ENCODE results near the gene TMEM117.
"Not testable (repeated sequence)": the region's sequence is repeated elsewhere in the genome, so short reads cannot be mapped to it uniquely, and the experiment has no call there.

TMEM117 gene

DNA sequence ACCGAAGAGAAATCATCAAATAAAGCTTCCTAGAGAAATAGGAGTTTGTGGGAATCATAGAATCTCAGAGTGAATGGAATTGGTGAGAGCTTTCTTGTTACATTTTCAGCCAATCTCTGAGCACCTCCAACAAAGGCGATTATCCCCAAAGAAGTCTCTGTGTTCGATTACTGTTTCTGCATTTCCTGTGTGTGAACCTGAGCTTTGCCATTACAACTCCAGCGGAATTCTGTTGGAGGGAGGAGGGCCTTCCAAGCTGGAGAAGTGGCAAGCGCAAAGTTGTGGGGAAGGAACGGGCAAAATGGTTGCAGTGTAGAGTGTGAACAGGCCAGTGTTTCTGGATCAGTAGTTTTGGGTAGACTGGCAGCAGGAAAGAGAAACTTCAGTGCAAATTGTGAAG is 23.1 kb downstream of the TMEM117 start:
- TF ChIP-seq, protein P1, sequence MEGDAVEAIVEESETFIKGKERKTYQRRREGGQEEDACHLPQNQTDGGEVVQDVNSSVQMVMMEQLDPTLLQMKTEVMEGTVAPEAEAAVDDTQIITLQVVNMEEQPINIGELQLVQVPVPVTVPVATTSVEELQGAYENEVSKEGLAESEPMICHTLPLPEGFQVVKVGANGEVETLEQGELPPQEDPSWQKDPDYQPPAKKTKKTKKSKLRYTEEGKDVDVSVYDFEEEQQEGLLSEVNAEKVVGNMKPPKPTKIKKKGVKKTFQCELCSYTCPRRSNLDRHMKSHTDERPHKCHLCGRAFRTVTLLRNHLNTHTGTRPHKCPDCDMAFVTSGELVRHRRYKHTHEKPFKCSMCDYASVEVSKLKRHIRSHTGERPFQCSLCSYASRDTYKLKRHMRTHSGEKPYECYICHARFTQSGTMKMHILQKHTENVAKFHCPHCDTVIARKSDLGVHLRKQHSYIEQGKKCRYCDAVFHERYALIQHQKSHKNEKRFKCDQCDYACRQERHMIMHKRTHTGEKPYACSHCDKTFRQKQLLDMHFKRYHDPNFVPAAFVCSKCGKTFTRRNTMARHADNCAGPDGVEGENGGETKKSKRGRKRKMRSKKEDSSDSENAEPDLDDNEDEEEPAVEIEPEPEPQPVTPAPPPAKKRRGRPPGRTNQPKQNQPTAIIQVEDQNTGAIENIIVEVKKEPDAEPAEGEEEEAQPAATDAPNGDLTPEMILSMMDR (IDR thresholded peaks at IDR 0.05; ENCODE audit: low read depth, low read length), result no peak
- H3K4me3 ChIP-seq (ENCODE audit: low read depth, low read length), result no peak overlapping the region

DNA sequence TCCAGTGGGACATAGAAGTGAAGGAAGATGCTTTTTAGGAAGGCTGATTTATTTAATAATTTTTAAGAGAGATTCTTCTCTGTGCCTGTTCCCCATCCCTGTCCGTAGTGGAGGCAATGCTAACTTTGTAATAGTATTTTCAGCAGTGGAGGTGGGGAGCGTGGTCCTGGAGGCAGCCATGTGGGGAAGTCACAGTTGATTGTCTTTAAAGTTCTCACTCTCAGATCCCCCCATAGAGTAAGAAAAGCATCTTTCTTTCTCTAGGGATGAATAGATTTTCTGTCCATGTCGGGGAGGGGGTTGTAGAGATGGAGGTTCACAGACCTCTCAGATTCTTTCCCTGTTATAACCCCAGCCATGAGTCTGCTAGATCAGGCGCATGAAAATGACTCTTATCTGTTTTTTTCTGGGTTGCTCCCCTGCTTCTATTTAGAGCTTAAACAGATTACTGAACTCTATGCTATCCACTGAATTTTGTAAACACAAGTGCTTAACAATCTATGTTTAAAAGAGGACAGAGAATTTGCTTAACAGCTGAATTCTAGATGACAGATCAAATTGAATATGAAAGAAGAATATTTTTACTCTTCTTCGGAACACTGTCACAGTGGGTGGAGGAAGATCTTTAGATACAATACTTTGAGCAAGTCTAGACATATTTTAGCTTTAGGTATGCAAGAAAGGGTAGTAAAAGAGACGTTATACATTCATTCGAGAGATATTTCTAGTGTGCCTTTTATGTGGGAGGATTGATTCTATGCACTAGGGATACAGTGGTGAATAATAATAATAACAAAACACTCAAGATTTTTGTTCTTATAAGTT is 25.3 kb downstream of the TMEM117 start:
- TF ChIP-seq, protein P1 (IDR thresholded peaks at IDR 0.05; ENCODE audit: low read depth, low read length), result no peak
- no peak overlapping the region for H3K4me3 ChIP-seq (ENCODE audit: low read depth, low read length)

DNA sequence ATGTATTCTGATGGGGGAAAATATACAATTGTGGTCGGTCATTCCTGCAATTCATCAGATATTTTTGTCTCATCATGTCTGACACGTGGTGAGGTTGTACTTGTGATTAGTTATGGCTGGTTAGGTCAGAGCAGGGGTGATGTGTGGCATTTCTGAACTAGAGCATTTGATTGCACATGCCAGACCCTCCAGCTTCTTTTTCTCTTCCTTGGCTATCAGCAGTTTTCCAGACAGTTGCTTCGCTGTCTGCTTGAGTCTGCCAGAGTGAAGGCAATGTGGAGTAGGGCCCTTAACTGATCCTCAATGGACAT is 25.9 kb downstream of the TMEM117 start:
- H3K4me3 ChIP-seq (ENCODE audit: low read depth, low read length), result no peak overlapping the region
- TF ChIP-seq, protein P1 (IDR thresholded peaks at IDR 0.05; ENCODE audit: low read depth, low read length), result no peak

DNA sequence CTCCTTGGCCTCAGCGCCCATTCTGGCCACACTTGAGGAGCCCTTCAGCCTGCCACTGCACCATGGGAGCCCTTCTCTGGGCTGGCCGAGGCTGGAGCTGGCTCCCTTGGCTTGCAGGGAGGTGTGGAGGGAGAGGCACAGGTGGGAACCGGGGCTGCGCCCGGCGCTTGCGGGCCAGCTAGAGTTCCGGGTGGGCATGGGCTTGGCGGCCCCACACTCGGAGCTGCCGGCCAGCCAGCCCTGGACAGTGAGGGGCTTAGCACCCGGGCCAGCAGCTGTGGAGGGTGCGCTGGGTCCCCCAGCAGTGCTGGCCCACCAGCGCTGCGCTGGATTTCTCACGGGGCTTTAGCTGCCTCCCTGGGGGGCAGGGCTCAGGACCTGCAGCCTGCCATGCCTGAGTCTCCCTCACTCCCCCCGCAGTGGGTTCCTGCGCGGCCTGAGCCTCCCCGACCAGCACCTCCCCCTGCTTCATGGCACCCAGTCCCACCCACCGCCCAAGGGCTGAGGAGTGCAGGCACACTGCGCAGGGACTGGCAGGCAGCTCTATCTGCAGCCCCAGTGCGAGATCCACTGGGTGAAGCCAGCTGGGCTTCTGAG is 28.0 kb downstream of the TMEM117 start:
- no peak overlapping the region for H3K4me3 ChIP-seq (ENCODE audit: low read depth, low read length)
- TF ChIP-seq, protein P1 (IDR thresholded peaks at IDR 0.05; ENCODE audit: low read depth, low read length), result no peak

DNA sequence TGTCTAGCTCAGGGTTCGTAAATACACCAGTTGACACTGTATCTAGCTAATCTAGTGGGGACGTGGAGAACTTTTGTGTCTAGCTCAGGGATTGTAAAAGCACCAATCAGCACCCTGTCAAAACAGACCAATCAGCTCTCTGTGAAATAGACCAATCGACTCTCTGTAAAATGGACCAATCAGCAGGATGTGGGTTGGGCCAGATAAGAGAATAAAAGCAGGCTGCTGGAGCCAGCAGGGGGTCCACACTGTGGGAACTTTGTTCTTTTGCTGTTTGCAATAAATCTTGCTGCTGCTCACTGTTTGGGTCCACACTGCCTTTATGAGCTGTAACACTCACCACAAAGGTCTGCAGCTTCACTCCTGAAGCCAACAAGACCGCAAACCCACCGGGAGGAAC is 28.7 kb downstream of the TMEM117 start:
- not testable (repeated sequence) for H3K4me3 ChIP-seq (ENCODE audit: low read depth, low read length)

DNA sequence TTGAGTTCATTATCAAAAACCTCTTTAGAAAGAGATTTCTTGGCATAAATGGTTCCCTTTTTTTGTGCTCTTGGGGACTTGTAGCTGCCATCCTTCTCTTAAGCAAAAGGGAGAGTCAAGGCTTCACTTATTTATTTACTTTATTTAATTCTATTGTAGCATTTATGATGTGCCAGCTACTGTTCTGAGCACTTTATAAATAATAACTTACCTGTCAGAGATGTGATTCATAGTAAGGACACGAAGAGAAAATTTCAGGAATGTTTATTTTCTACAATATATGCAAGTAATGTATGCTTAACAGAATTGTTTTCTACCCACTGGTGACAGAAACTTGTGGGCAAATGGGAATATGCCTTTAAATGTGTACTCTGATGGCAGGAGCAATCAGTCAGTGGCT is 33.3 kb downstream of the TMEM117 start:
- TF ChIP-seq, protein P1 (IDR thresholded peaks at IDR 0.05; ENCODE audit: low read depth, low read length), result no peak
- H3K4me3 ChIP-seq (ENCODE audit: low read depth, low read length), result no peak overlapping the region

DNA sequence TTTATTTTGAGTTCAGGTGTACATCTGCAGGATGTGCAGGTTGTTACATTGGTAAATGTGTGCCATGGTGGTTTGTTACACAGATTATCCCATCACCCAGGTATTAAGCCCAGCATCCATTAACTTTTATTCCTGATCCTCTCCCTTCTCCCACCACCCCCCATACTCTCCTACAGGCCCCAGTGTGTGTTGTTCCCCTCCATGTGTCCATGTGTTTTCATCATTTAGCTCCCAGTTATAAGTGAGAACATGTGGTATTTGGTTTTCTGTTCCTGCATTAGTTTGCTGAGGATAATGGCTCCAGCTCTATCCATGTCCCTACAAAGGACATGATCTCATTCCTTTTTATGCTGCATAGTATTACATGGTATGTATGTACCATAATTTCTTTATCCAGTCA is 33.9 kb downstream of the TMEM117 start:
- not testable (repeated sequence) for H3K4me3 ChIP-seq (ENCODE audit: low read depth, low read length)

DNA sequence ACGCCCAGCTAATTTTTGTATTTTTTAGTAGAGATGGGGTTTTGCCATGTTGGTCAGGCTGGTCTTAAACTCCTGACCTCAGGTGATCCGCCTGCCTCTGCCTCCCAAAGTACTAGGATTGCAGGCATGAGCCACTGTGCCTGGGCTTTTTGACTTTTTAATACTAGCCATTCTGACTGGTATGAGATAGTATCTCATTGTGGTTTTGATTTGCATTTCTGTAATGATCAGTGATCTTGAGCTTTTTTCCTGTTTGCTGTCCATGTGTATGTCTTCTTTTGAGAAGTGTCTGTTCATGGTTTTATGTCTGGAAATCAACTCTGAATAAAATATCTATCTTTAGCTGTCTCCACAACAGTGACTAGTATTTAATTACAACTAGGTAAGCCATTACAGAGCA is 35.4 kb downstream of the TMEM117 start:
- not testable (repeated sequence) for H3K4me3 ChIP-seq (ENCODE audit: low read depth, low read length)

DNA sequence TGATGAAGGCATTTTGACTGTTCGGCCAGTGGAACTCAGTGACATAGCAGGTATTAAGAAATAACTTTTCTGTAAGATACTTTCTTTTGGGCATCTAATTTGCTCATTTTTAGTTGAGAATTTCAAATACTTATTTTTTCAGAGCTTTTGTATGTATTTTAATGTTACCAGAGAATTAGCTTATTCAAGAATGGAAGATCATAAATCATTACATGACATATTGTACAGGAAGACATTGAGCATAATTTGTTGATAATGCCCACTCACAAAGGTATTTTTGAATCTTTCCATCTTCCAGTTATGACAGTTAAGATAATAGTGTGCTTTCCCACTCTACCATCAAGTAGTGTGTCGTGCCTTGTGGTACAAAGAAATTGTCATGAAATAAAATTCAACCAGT is 36.5 kb downstream of the TMEM117 start:
- no peak overlapping the region for H3K4me3 ChIP-seq (ENCODE audit: low read depth, low read length)
- TF ChIP-seq, protein P1 (IDR thresholded peaks at IDR 0.05; ENCODE audit: low read depth, low read length), result no peak

Measured in WI38 (cell line).